ENCODE data around the gene TMEM225B. TPM values are rescaled to one million over a fixed set of nuclear protein-coding genes. Genes with fewer than 3 reads are reported as not detected.
A peak's percentile ranks its signal among the peaks of the same experiment; 100 is the strongest.

The TMEM225B gene
- total RNA-seq, 1 donor = 0.43 TPM

GRCh38 chr7:99557940-99558305 lies 40.1 kb upstream of the TMEM225B start:
- DNase-seq (ENCODE audit: low read depth) = no peak
- no peak for TF ChIP-seq CTCF (IDR thresholded peaks at IDR 0.05; ENCODE audit: insufficient read depth, low read depth, low read length)
- peak overlapping the region; percentile 92 for H3K4me3 ChIP-seq (ENCODE audit: low read depth, low read length)

DNA sequence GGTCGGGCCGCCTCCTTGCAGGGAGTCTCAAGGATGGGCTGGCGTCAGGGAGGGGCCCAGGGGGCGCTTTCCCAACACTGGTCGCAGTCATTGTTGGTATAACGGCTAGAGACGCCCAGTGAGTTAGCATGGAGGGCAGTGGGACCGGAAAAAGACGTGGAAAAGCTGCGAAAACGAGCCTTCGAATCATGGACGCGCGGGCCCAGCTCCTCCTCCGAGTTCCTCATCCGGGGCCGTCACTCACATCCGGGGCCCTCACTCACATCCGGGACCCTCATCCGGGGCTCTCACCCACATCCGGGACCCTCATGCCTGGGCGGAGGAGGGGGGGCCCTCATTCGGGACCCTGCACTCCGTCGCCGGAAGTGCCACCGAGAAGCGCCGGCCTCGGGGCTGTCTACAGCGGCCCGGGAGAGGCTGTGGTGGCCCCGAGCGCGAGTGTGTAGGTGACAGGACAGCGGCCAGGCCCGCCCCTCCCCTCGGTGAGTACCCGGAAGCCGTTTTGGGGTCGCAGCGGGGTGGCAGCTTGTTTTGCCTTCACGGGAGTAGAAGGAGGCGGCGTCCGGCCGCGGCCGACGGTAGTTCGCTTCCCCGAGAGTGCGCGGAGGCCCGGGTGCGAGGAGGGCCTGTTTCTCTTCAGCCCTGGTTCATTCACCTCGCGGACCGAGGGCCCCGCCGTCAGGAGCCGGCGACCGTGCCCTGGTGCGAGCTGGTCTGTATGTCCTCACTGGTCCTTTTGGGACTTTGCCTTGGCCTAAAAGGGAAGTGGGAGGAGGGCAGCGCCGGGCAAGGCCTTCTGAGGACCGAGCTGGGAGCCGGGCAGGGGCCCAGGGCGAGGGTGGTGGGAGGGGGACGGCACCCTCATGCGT lies 39.5 kb upstream of the TMEM225B start, which contains the start of gene ZNF655:
TSS of gene ZNF655 (plus strand) at position 337 of the 869 bp plus-strand sequence. CDS start 1,918 bp downstream, outside the sequence.
- no peak for TF ChIP-seq CTCF (IDR thresholded peaks at IDR 0.05; ENCODE audit: insufficient read depth, low read depth, low read length)
- peak; percentile 93 for DNase-seq (ENCODE audit: low read depth)
- peak within 1 kb of the TSS; percentile 92 for H3K4me3 ChIP-seq (ENCODE audit: low read depth, low read length)

- no peak for TF ChIP-seq CTCF (IDR thresholded peaks at IDR 0.05; ENCODE audit: insufficient read depth, low read depth, low read length)
- H3K4me3 ChIP-seq (ENCODE audit: low read depth, low read length) = peak overlapping the region; percentile 92
- DNase-seq (ENCODE audit: low read depth) = peak; percentile 59
These were observed 38.7 kb upstream of the TMEM225B start for GRCh38 chr7:99559175-99559915.

- H3K4me3 ChIP-seq (ENCODE audit: low read depth, low read length) = no peak overlapping the region
- TF ChIP-seq CTCF (IDR thresholded peaks at IDR 0.05; ENCODE audit: insufficient read depth, low read depth, low read length) = no peak
- no peak for DNase-seq (ENCODE audit: low read depth)
These were observed 37.0 kb upstream of the TMEM225B start for GRCh38 chr7:99560834-99561736.

- DNase-seq (ENCODE audit: low read depth) = no peak
- no peak overlapping the region for H3K4me3 ChIP-seq (ENCODE audit: low read depth, low read length)
- no peak for TF ChIP-seq CTCF (IDR thresholded peaks at IDR 0.05; ENCODE audit: insufficient read depth, low read depth, low read length)
These were observed 36.4 kb upstream of the TMEM225B start for GRCh38 chr7:99561737-99562051.

- no peak for DNase-seq (ENCODE audit: low read depth)
- no peak for TF ChIP-seq CTCF (IDR thresholded peaks at IDR 0.05; ENCODE audit: insufficient read depth, low read depth, low read length)
- H3K4me3 ChIP-seq (ENCODE audit: low read depth, low read length) = peak overlapping the region; percentile 19
These were observed 35.8 kb upstream of the TMEM225B start for GRCh38 chr7:99562114-99562784.
